ENCODE results near the gene EPHA2. TPM values are rescaled to one million over a fixed set of nuclear protein-coding genes. Genes with fewer than 3 reads are reported as not detected.
"Not testable (repeated sequence)": the region's sequence is repeated elsewhere in the genome, so short reads cannot be mapped to it uniquely, and the experiment has no call there.

The EPHA2 gene
- total and polyA plus RNA-seq, 3 donors from 2014 or later, result 5.1 to 14.1 (median 5.7) TPM

- no peak overlapping the region for H3K27ac ChIP-seq
- DNase-seq, result no peak
- no peak overlapping the region for H3K4me3 ChIP-seq
- intact Hi-C loops (cut with DNase I; ENCODE audit: low total_unique reads), result no loop called here
- H3K36me3 ChIP-seq (ENCODE audit: low read depth, missing control alignments), result no peaks in the 10 kb centered on the region
- 96 to 99% methylated on average over 3 of the region's 3 CpGs for WGBS, 2 donors
- TF ChIP-seq POLR2A (IDR thresholded peaks at IDR 0.05) (no peak), CTCF (IDR thresholded peaks at IDR 0.05) (no peak)
- peaks cover 23% of the 10 kb centered on the region for H3K4me1 ChIP-seq
- no peaks in the 10 kb centered on the region for H3K9me3 ChIP-seq
- no peaks in the 10 kb centered on the region for H3K27me3 ChIP-seq
These were observed 14.4 kb upstream of the EPHA2 start for GRCh38 chr1:16170283-16170673.

DNA sequence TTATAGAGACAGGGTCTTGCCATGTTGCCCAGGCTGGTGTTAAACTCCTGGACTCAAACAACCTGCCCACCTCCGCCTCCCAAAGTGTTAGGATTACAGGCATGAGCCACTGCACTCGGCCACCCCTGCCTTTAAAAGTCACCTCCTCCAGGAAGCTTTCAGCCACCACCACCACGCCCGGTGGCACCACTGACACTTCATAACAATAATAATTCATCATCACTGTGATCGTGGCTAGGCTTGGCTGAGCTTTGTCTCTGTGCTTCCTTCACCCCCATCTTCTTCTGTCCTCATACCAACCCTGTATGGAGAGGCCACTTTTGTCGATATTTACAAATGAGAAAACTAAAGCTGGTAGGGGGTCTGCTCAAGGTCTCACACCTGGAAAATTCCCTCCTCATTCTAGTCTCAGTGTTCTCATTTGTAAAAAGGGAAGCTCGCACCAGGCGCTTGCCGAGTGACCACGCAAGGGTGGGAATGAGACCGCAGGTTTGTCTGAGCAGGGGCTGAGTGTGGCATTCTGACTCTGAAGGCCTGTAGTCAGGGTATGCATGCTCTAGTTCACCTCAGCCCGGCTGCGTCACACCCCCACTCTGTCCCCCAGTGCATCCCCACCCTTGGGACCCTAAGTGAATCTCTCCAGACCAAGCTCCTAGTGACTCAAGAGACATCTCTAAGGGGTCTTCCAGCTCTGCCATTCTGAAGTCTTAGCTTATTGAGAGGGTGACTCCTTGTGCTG, 12.9 kb upstream of the EPHA2 start:
- no peaks in the 10 kb centered on the region for H3K9me3 ChIP-seq

GRCh38 chr1:16168144-16168495, 12.3 kb upstream of the EPHA2 start:
- WGBS, 2 donors, result 51 to 60% methylated on average over 10 of the region's 10 CpGs
- H3K27me3 ChIP-seq; H3K36me3 ChIP-seq (ENCODE audit: low read depth, missing control alignments); intact Hi-C loops (cut with DNase I; ENCODE audit: low total_unique reads); H3K27ac ChIP-seq; H3K9me3 ChIP-seq; DNase-seq; H3K4me1 ChIP-seq: not testable (repeated sequence)
- peak overlapping the region in 1 of 2 donors; percentile 60 for H3K4me3 ChIP-seq

More for the DNA sequence above, 12.9 kb upstream of the EPHA2 start:
- Histone ChIP-seq H3K4me3 (no peak overlapping the region), H3K27ac (no peak overlapping the region), H3K36me3 (ENCODE audit: low read depth, missing control alignments) (no peaks in the 10 kb centered on the region), H3K4me1 (peaks cover 11% of the 10 kb centered on the region), H3K27me3 (no peaks in the 10 kb centered on the region)
- TF ChIP-seq CTCF (IDR thresholded peaks at IDR 0.05) (no peak), POLR2A (IDR thresholded peaks at IDR 0.05) (no peak)
- 81 to 82% methylated on average over 12 to 13 of the region's 13 CpGs for WGBS, 2 donors
- DNase-seq, result no peak
- intact Hi-C loops (cut with DNase I; ENCODE audit: low total_unique reads), result no loop called here

GRCh38 chr1:16167331-16168143, 11.7 kb upstream of the EPHA2 start:
- H3K9me3 ChIP-seq, result no peaks in the 10 kb centered on the region
- WGBS, 2 donors, result 4 to 6% methylated on average over 39 to 58 of the region's 60 CpGs
- no peaks in the 10 kb centered on the region for H3K27me3 ChIP-seq
- no peaks in the 10 kb centered on the region for H3K36me3 ChIP-seq (ENCODE audit: low read depth, missing control alignments)
- intact Hi-C loops (cut with DNase I; ENCODE audit: low total_unique reads), result no loop called here
- H3K27ac ChIP-seq, result no peak overlapping the region
- TF ChIP-seq CTCF (IDR thresholded peaks at IDR 0.05) (no peak), POLR2A (IDR thresholded peaks at IDR 0.05) (no peak)
- peaks cover 8% of the 10 kb centered on the region for H3K4me1 ChIP-seq
- peak; percentile 62 for DNase-seq
- peak overlapping the region; percentile 27 to 60 for H3K4me3 ChIP-seq

GRCh38 chr1:16166117-16166516, 10.2 kb upstream of the EPHA2 start:
- Histone ChIP-seq H3K36me3 (ENCODE audit: low read depth, missing control alignments) (no peaks in the 10 kb centered on the region), H3K4me1 (peaks cover 8% of the 10 kb centered on the region), H3K9me3 (no peaks in the 10 kb centered on the region), H3K27ac (no peak overlapping the region), H3K4me3 (no peak overlapping the region), H3K27me3 (no peaks in the 10 kb centered on the region)
- TF ChIP-seq POLR2A (IDR thresholded peaks at IDR 0.05) (no peak), CTCF (IDR thresholded peaks at IDR 0.05) (no peak)
- intact Hi-C loops (cut with DNase I; ENCODE audit: low total_unique reads), result no loop called here
- no peak for DNase-seq
- 47 to 50% methylated on average over 2 of the region's 2 CpGs for WGBS, 2 donors

Data from testis (tissue), 3 donors.